ENCODE data around the gene TNS3. TPM values are rescaled to one million over a fixed set of nuclear protein-coding genes. Genes with fewer than 3 reads are reported as not detected.

TNS3 gene
- total and polyA plus RNA-seq, 4 donors, result 58.6 to 117 (median 74.7) TPM

GRCh38 chr7:47333554-47333887, 248.4 kb downstream of the TNS3 start:
- DNase-seq (ENCODE audit: low read depth in 4 of 6, low spot score in 6 of 6), result no peak
- Histone ChIP-seq H3K27me3 (ENCODE audit: control insufficient read depth, insufficient read depth, low read length) (no peaks in the 10 kb centered on the region), H3K4me1 (ENCODE audit: control insufficient read depth, insufficient read depth, low read length) (peaks cover 78% of the 10 kb centered on the region), H3K4me3 (ENCODE audit: low read depth, low read length) (no peak overlapping the region), H3K27ac (ENCODE audit: low read depth, low read length) (peak overlapping the region; percentile 59), H3K36me3 (ENCODE audit: control insufficient read depth, insufficient read depth, low read length) (peaks cover 18% of the 10 kb centered on the region), H3K9me3 (ENCODE audit: control insufficient read depth, insufficient read depth, low read length) (no peaks in the 10 kb centered on the region)
- no CpG with 5 or more reads among the region's 2 CpGs for WGBS (ENCODE audit: insufficient coverage)

GRCh38 chr7:47332681-47333553, 249.0 kb downstream of the TNS3 start:
- H3K27ac ChIP-seq (ENCODE audit: low read depth, low read length), result peak overlapping the region; percentile 59
- no peak overlapping the region for H3K4me3 ChIP-seq (ENCODE audit: low read depth, low read length)
- H3K27me3 ChIP-seq (ENCODE audit: control insufficient read depth, insufficient read depth, low read length), result no peaks in the 10 kb centered on the region
- H3K4me1 ChIP-seq (ENCODE audit: control insufficient read depth, insufficient read depth, low read length), result peaks cover 84% of the 10 kb centered on the region
- no peaks in the 10 kb centered on the region for H3K9me3 ChIP-seq (ENCODE audit: control insufficient read depth, insufficient read depth, low read length)
- peaks cover 18% of the 10 kb centered on the region for H3K36me3 ChIP-seq (ENCODE audit: control insufficient read depth, insufficient read depth, low read length)
- WGBS (ENCODE audit: insufficient coverage), result 45% methylated on average over 4 of the region's 8 CpGs
- peak in 1 of 6 donors; percentile 52 for DNase-seq (ENCODE audit: low read depth in 4 of 6, low spot score in 6 of 6)

DNA sequence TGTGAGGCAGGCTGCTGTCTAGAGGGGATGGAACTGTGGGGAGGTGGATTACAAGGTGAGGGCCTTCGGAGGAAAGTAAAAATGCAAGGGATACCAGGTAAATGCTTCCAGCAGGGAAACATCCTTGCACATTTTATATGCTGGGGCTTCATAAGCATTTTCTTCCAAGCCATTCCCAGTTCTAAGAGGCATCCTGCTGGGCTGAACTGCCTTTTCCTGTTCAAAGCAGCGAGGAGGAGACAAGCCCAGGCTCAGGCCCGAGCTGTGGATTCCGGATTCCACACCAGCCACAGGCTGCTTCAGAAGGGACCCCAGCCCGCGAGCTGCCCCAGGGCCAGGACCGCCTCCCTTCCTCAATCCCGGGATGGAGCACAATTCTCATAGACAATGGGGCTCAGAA, 249.7 kb downstream of the TNS3 start:
- Histone ChIP-seq H3K27ac (ENCODE audit: low read depth, low read length) (peak overlapping the region; percentile 59), H3K27me3 (ENCODE audit: control insufficient read depth, insufficient read depth, low read length) (no peaks in the 10 kb centered on the region), H3K4me1 (ENCODE audit: control insufficient read depth, insufficient read depth, low read length) (peaks cover 89% of the 10 kb centered on the region), H3K9me3 (ENCODE audit: control insufficient read depth, insufficient read depth, low read length) (no peaks in the 10 kb centered on the region), H3K4me3 (ENCODE audit: low read depth, low read length) (no peak overlapping the region), H3K36me3 (ENCODE audit: control insufficient read depth, insufficient read depth, low read length) (peaks cover 18% of the 10 kb centered on the region)
- 64% methylated on average over 3 of the region's 8 CpGs for WGBS (ENCODE audit: insufficient coverage)
- DNase-seq (ENCODE audit: low read depth in 4 of 6, low spot score in 6 of 6), result peak in 1 of 6 donors; percentile 62

GRCh38 chr7:47331179-47331565, 250.7 kb downstream of the TNS3 start:
- peaks cover 91% of the 10 kb centered on the region for H3K4me1 ChIP-seq (ENCODE audit: control insufficient read depth, insufficient read depth, low read length)
- H3K36me3 ChIP-seq (ENCODE audit: control insufficient read depth, insufficient read depth, low read length), result peaks cover 20% of the 10 kb centered on the region
- DNase-seq (ENCODE audit: low read depth in 4 of 6, low spot score in 6 of 6), result no peak
- H3K4me3 ChIP-seq (ENCODE audit: low read depth, low read length), result no peak overlapping the region
- no peak overlapping the region for H3K27ac ChIP-seq (ENCODE audit: low read depth, low read length)
- WGBS (ENCODE audit: insufficient coverage), result 81% methylated on average over 6 of the region's 6 CpGs
- H3K9me3 ChIP-seq (ENCODE audit: control insufficient read depth, insufficient read depth, low read length), result no peaks in the 10 kb centered on the region
- H3K27me3 ChIP-seq (ENCODE audit: control insufficient read depth, insufficient read depth, low read length), result no peaks in the 10 kb centered on the region

DNA sequence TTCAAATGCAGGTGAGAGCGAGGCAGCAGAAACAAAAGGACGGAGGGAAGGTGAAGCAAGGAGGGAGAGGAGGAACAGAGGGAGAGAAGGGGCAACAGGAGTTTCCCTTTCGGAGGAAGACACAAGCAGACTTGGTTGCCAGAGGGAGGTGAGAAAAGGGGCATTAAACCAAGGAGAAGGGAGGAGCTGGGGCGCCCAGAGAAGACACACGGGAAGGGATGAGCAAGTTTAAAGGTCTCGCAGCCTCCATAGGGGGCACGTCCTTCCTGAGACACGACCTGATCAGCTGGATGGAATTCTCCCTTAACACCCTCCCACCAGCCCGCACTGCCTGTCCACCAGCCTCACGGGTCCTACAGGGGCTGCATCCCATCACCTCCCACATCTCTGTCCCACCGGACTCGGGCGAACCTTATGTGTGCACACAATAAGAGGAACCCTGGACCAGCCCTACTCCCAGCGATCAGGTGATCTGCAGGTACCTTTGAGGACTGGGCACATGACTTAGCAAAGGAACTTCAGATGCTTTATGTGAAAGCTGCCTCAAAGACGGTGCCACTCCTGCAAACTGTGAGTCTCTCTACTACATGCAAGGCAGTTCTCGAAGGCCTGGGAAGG, 251.2 kb downstream of the TNS3 start:
- WGBS (ENCODE audit: insufficient coverage), result 92% methylated on average over 15 of the region's 16 CpGs
- Histone ChIP-seq H3K27ac (ENCODE audit: low read depth, low read length) (no peak overlapping the region), H3K9me3 (ENCODE audit: control insufficient read depth, insufficient read depth, low read length) (no peaks in the 10 kb centered on the region), H3K36me3 (ENCODE audit: control insufficient read depth, insufficient read depth, low read length) (peaks cover 20% of the 10 kb centered on the region), H3K4me3 (ENCODE audit: low read depth, low read length) (no peak overlapping the region), H3K27me3 (ENCODE audit: control insufficient read depth, insufficient read depth, low read length) (no peaks in the 10 kb centered on the region), H3K4me1 (ENCODE audit: control insufficient read depth, insufficient read depth, low read length) (peaks cover 88% of the 10 kb centered on the region)
- no peak for DNase-seq (ENCODE audit: low read depth in 4 of 6, low spot score in 6 of 6)

DNA sequence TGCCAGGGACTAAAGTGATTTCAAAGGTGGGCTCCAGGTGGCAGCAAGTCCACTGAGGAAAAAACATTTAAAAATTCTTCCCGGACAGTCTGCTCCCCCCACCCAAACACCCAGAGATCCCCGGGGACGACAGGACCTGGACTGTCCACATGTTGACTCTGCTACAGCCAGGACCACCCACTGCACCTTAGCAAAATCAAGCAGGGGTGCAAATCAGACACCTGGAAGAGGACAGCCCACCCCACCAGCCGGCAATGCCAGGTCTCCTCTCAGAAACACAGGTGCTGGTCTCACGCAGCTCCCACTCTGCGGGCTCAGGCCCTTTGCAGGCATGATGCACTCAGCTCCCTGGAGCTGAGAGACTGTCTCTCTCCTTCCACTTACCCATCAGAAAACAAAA, 251.9 kb downstream of the TNS3 start:
- no peak for DNase-seq (ENCODE audit: low read depth in 4 of 6, low spot score in 6 of 6)
- H3K27ac ChIP-seq (ENCODE audit: low read depth, low read length), result no peak overlapping the region
- no peaks in the 10 kb centered on the region for H3K9me3 ChIP-seq (ENCODE audit: control insufficient read depth, insufficient read depth, low read length)
- H3K36me3 ChIP-seq (ENCODE audit: control insufficient read depth, insufficient read depth, low read length), result peaks cover 18% of the 10 kb centered on the region
- no peaks in the 10 kb centered on the region for H3K27me3 ChIP-seq (ENCODE audit: control insufficient read depth, insufficient read depth, low read length)
- peaks cover 88% of the 10 kb centered on the region for H3K4me1 ChIP-seq (ENCODE audit: control insufficient read depth, insufficient read depth, low read length)
- no peak overlapping the region for H3K4me3 ChIP-seq (ENCODE audit: low read depth, low read length)
- 75% methylated on average over 6 of the region's 6 CpGs for WGBS (ENCODE audit: insufficient coverage)

- Histone ChIP-seq H3K27ac (ENCODE audit: low read depth, low read length) (peak overlapping the region; percentile 92), H3K4me3 (ENCODE audit: low read depth, low read length) (no peak overlapping the region), H3K9me3 (ENCODE audit: control insufficient read depth, insufficient read depth, low read length) (no peaks in the 10 kb centered on the region), H3K36me3 (ENCODE audit: control insufficient read depth, insufficient read depth, low read length) (peaks cover 18% of the 10 kb centered on the region), H3K4me1 (ENCODE audit: control insufficient read depth, insufficient read depth, low read length) (peaks cover 83% of the 10 kb centered on the region), H3K27me3 (ENCODE audit: control insufficient read depth, insufficient read depth, low read length) (no peaks in the 10 kb centered on the region)
- no peak for DNase-seq (ENCODE audit: low read depth in 4 of 6, low spot score in 6 of 6)
- 80% methylated on average over 18 of the region's 19 CpGs for WGBS (ENCODE audit: insufficient coverage)
Measured at GRCh38 chr7:47329320-47329926, 252.5 kb downstream of the TNS3 start.

DNA sequence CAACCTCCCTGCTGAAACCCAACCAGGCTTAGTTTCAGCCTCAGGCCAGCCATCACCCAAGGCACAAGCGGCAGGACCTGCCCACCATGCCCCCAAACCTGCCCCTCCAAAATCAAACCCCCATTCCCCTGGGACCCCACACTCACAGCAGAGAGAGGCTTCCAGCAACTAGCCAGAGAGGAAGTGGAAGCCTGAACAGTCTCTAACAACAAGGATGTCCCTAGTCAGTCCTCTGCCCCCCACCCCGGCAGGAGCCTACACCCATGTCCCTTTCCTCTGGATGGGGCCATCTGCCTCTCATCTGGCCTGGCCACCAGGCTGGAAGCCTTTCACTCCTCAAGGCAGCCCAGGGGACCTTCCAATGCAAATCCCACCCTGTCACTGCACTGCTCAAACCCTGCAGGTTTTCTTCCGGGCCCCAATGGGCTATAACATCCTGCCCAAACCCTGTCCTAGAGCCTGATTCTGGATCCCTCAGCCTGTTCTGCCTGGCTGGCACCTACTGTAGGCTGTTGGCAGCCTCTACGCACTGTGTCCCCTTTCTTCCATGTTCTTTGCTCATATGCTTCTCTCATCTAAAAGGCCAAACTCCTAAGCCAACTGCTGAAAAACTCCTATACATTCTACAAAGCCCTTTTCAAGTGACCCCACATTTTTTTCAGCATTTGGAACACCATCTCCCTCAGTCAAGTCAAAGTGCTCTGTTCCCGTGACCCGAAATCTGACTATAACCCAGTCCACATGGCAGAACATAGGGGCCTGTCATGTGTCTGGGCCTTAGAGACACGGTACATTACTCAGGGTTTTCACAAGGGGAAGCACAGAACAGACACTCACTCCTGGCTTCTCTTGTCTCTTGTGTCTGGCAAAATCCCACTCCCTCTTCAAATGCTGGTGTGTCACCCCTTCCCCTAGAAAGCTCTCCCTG, 253.3 kb downstream of the TNS3 start:
- peaks cover 18% of the 10 kb centered on the region for H3K36me3 ChIP-seq (ENCODE audit: control insufficient read depth, insufficient read depth, low read length)
- 67% methylated on average over 7 of the region's 7 CpGs for whole genome bisulfite sequencing (ENCODE audit: insufficient coverage)
- peaks cover 79% of the 10 kb centered on the region for H3K4me1 ChIP-seq (ENCODE audit: control insufficient read depth, insufficient read depth, low read length)
- no peaks in the 10 kb centered on the region for H3K27me3 ChIP-seq (ENCODE audit: control insufficient read depth, insufficient read depth, low read length)
- H3K9me3 ChIP-seq (ENCODE audit: control insufficient read depth, insufficient read depth, low read length), result no peaks in the 10 kb centered on the region
- no peak overlapping the region for H3K4me3 ChIP-seq (ENCODE audit: low read depth, low read length)
- no peak for DNase-seq (ENCODE audit: low read depth in 4 of 6, low spot score in 6 of 6)
- H3K27ac ChIP-seq (ENCODE audit: low read depth, low read length), result peak overlapping the region; percentile 92

DNA sequence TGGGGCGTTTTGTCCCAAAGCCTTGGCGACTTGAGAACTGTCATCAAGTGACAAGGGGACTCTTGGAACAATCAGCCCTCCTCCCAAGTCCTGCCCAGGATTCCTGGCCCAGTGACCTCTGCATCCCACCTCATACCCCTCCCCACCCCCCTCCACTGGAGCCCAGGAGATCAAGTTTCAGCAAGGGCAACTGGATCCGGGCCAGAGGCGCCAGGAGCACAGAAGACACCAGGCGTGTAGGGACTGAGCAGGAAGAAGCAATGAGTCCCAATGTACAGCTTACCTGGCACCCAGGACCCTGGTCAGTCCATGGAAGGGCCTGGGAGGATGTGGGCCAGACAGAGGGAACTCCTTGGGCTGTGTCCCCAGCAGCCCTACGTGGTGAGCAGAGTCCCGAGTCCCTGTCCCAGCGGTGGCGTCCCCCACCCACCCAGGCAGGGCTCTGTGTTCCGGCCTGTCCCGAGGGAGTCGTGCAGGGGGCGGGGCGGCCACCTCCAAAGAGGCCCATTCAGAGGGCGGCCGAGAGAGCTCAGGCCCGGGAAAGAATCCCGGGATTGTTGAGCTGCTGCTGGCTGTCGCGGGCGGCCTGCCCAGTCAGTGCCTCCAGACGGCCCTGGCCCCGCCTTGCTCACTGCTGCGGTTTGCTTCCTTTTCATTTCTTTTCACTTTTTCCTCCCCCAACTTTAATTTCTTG, 254.1 kb downstream of the TNS3 start:
- H3K27ac ChIP-seq (ENCODE audit: low read depth, low read length), result peak overlapping the region; percentile 92
- peak overlapping the region; percentile 58 for H3K4me3 ChIP-seq (ENCODE audit: low read depth, low read length)
- WGBS (ENCODE audit: insufficient coverage), result 8% methylated on average over 24 of the region's 24 CpGs
- H3K27me3 ChIP-seq (ENCODE audit: control insufficient read depth, insufficient read depth, low read length), result no peaks in the 10 kb centered on the region
- H3K4me1 ChIP-seq (ENCODE audit: control insufficient read depth, insufficient read depth, low read length), result peaks cover 78% of the 10 kb centered on the region
- peaks cover 20% of the 10 kb centered on the region for H3K36me3 ChIP-seq (ENCODE audit: control insufficient read depth, insufficient read depth, low read length)
- DNase-seq (ENCODE audit: low read depth in 4 of 6, low spot score in 6 of 6), result peak in 2 of 6 donors; percentile 88 to 94
- no peaks in the 10 kb centered on the region for H3K9me3 ChIP-seq (ENCODE audit: control insufficient read depth, insufficient read depth, low read length)
